ENCODE results near the gene ATP6V1D.

DNA sequence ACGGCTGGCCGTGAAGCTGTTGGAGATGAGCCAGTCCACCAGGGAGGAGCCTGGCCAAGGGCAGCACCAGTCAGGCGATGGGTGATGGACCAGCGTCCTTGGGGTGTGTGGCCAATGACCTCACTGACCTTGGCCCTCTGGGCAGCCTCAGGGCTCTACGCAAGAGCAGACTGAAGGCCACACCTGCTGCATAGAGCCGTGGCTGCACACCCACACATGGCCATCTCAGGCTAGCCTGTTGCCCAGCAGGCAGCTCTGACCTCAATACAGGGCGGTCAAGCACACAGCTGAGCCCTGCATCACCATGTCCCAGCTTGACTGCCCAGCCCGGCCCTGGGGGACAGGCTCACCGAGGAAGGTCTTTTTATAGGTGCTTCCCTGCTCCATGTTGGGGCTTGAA is 33.2 kb upstream of the ATP6V1D start:
- TF ChIP-seq POLR2A (IDR thresholded peaks at IDR 0.05), result no peak
- TF ChIP-seq, protein P1, sequence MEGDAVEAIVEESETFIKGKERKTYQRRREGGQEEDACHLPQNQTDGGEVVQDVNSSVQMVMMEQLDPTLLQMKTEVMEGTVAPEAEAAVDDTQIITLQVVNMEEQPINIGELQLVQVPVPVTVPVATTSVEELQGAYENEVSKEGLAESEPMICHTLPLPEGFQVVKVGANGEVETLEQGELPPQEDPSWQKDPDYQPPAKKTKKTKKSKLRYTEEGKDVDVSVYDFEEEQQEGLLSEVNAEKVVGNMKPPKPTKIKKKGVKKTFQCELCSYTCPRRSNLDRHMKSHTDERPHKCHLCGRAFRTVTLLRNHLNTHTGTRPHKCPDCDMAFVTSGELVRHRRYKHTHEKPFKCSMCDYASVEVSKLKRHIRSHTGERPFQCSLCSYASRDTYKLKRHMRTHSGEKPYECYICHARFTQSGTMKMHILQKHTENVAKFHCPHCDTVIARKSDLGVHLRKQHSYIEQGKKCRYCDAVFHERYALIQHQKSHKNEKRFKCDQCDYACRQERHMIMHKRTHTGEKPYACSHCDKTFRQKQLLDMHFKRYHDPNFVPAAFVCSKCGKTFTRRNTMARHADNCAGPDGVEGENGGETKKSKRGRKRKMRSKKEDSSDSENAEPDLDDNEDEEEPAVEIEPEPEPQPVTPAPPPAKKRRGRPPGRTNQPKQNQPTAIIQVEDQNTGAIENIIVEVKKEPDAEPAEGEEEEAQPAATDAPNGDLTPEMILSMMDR (IDR thresholded peaks at IDR 0.05), result no peak
